T-cell (primary cell): ENCODE measurements around the gene GPD2. TPM values are rescaled to one million over a fixed set of nuclear protein-coding genes. Genes with fewer than 3 reads are reported as not detected.
A peak's percentile ranks its signal among the peaks of the same experiment; 100 is the strongest.

ENCODE experiments used
- ATAC-seq, 4 experiments: fragments of 200-7000 bp in 3 of 4; fragments of 150-1000 bp in 1 of 4; cut with Tn5 transposase; replicated peaks in 1 of 4; 1 replicate in 3 of 4; 2 replicates in 1 of 4; pipeline ENCODE4 v1.10.0; 2021; ENCODE audit warnings: moderate library complexity in 3 of 4, mild to moderate bottlenecking in 2 of 4, moderate number of reproducible peaks in 1 of 4
- CTCF ChIA-PET, 2 donors: fragments of 300-600 bp; sonication (Branson Sonifier 250); formaldehyde crosslinking; loops; one replicate each; lab custom pipeline; 2022; ENCODE audit warnings: antibody characterized with exemption in 2 of 2; lab: Charles Lee
- POLR2A ChIA-PET, 2 donors: fragments of 300-600 bp; sonication (Branson Sonifier 250); formaldehyde crosslinking; loops; one replicate each; lab custom pipeline; 2022; ENCODE audit warnings: antibody characterized with exemption in 2 of 2; lab: Charles Lee
- DNase-seq, 35 experiments: peaks; one replicate each; pipeline versions ENCODE4 v3.0.0 to v3.0.0-alpha.2; 2013 to 2023
- H3K27ac ChIP-seq: one replicate; pipeline ENCODE4 v1.5.1; 2013; ENCODE audit warnings: low read length
- H3K27me3 ChIP-seq, 2 experiments: replicated peaks in 1 of 2; 1 replicate in 1 of 2; 2 replicates in 1 of 2; pipeline versions ENCODE4 v1.6.1 to v1.7.0; 2013; ENCODE audit warnings: low read length in 1 of 2, mixed read lengths in 1 of 2; ENCODE audit not compliant: control insufficient read depth in 2 of 2, insufficient read depth in 2 of 2; ENCODE audit errors: extremely low read depth in 1 of 2
- H3K36me3 ChIP-seq, 2 donors: 1 replicate in 1 of 2; 2 replicates in 1 of 2; pipeline versions ENCODE4 v1.6.1 to v1.7.0; 2013; ENCODE audit warnings: low read length in 1 of 2; ENCODE audit not compliant: control insufficient read depth in 2 of 2, insufficient read depth in 1 of 2; ENCODE audit errors: extremely low read depth in 1 of 2
- H3K4me1 ChIP-seq, 2 experiments: 1 replicate in 1 of 2; 2 replicates in 1 of 2; pipeline versions ENCODE4 v1.6.1 to v1.7.0; 2013; ENCODE audit warnings: low read length in 2 of 2, mixed read lengths in 1 of 2; ENCODE audit not compliant: insufficient read depth in 2 of 2, control insufficient read depth in 1 of 2; ENCODE audit errors: extremely low read depth in 1 of 2
- H3K4me3 ChIP-seq, 2 donors: 1 replicate in 1 of 2; 2 replicates in 1 of 2; pipeline versions ENCODE4 v1.5.1 to v1.7.0; 2013; ENCODE audit warnings: mild to moderate bottlenecking in 2 of 2, low read length in 1 of 2, moderate library complexity in 1 of 2; ENCODE audit not compliant: control insufficient read depth in 1 of 2; ENCODE audit errors: extremely low read depth in 1 of 2
- H3K9me3 ChIP-seq: 2 replicates; pipeline ENCODE4 v1.7.0; 2013
- H3K27ac Mint-ChIP-seq, 2 donors: one replicate each; pipeline ENCODE4 v1.8.0; 2020 to 2021; ENCODE audit warnings: mild to moderate bottlenecking in 2 of 2, mixed read lengths in 2 of 2
- H3K27me3 Mint-ChIP-seq, 2 donors: one replicate each; pipeline ENCODE4 v1.8.0; 2021 to 2022; ENCODE audit warnings: mixed read lengths in 2 of 2
- H3K36me3 Mint-ChIP-seq: one replicate; pipeline ENCODE4 v1.8.0; 2021; ENCODE audit warnings: mixed read lengths
- H3K4me1 Mint-ChIP-seq, 3 donors: one replicate each; pipeline ENCODE4 v1.8.0; 2020 to 2022; ENCODE audit warnings: mixed read lengths in 3 of 3, mild to moderate bottlenecking in 1 of 3
- H3K4me3 Mint-ChIP-seq, 3 donors: one replicate each; pipeline ENCODE4 v1.8.0; 2020 to 2022; ENCODE audit warnings: mild to moderate bottlenecking in 3 of 3, mixed read lengths in 3 of 3, moderate library complexity in 3 of 3
- H3K9me3 Mint-ChIP-seq, 3 donors: one replicate each; pipeline ENCODE4 v1.8.0; 2020 to 2022; ENCODE audit warnings: mixed read lengths in 3 of 3
- WGBS: methylation state at CpG from one replicate; pipeline ENCODE4 v1.1.5; 2013; ENCODE audit warnings: missing lambda C conversion rate; ENCODE audit not compliant: insufficient coverage; 5-methylcytosine and 5-hydroxymethylcytosine counted together
- total RNA-seq, 35 experiments: library from RNA in 6 of 35; stranded (reverse) in 6 of 35; fragments of 120-200 nt in 1 of 35; gene quantifications; one replicate each; pipeline versions ENCODE4 v1.2.1 to v1.2.4 and lab custom pipeline; 2013 to 2026

Gene GPD2
- total RNA-seq, 5 donors from 2014 or later (not counting 1 experiment from before 2014, with no cell fraction given): 9.2 to 12.8 (median 10.5) TPM

GRCh38 chr2:156437931-156438410 is 1.8 kb downstream of the GPD2 start:
- peaks cover 13 to 20% of the 10 kb centered on the region in 2 experiments for H3K4me1 ChIP-seq
- Mint-ChIP-seq H3K9me3 (no peaks in the 10 kb centered on the region), H3K36me3 (peaks cover 3% of the 10 kb centered on the region), H3K27ac (peak overlapping the region in 1 of 2 donors; percentile 34), H3K4me1 (peaks cover 32 to 42% (median 35%) of the 10 kb centered on the region in 3 donors), H3K4me3 (peak overlapping the region; percentile 89 to 97 (median 95)), H3K27me3 (no peaks in the 10 kb centered on the region)
- no peaks in the 10 kb centered on the region for H3K9me3 ChIP-seq
- ChIA-PET POLR2A (interaction anchor here (0.5 to 1.1 kb wide), 2 partner anchors 9 to 95 kb away, joined by 4 to 6 read pairs; no protein-coding TSS in a partner anchor), CTCF (interaction anchor here in 1 of 2 donors (0.6 to 1.0 kb wide), 2 partner anchors 12 to 103 kb away, joined by 3 to 4 read pairs; no protein-coding TSS in a partner anchor)
- WGBS: no CpG with 5 or more reads among the region's 4 CpGs
- no peak overlapping the region for H3K27ac ChIP-seq
- H3K27me3 ChIP-seq: no peaks in the 10 kb centered on the region
- H3K36me3 ChIP-seq: peaks cover 0 to 2% of the 10 kb centered on the region in 2 donors
- no peak overlapping the region for H3K4me3 ChIP-seq
- no peak for ATAC-seq
- DNase-seq: no peak

GRCh38 chr2:156443089-156443488 is 6.9 kb downstream of the GPD2 start:
- Histone ChIP-seq H3K27ac (no peak overlapping the region), H3K4me3 (no peak overlapping the region), H3K4me1 (peaks cover under 1 to 2% of the 10 kb centered on the region in 2 experiments), H3K9me3 (no peaks in the 10 kb centered on the region), H3K36me3 (peaks cover 0 to 2% of the 10 kb centered on the region in 2 donors), H3K27me3 (no peaks in the 10 kb centered on the region)
- H3K27ac Mint-ChIP-seq: no peak overlapping the region
- ChIA-PET POLR2A (no interaction called here), CTCF (no interaction called here)
- no peak overlapping the region for H3K4me3 Mint-ChIP-seq
- no peaks in the 10 kb centered on the region for H3K9me3 Mint-ChIP-seq
- no peak for DNase-seq
- ATAC-seq: no peak
- H3K36me3 Mint-ChIP-seq: peaks cover 12% of the 10 kb centered on the region
- peaks cover 21 to 32% (median 22%) of the 10 kb centered on the region in 3 donors for H3K4me1 Mint-ChIP-seq
- H3K27me3 Mint-ChIP-seq: no peaks in the 10 kb centered on the region

- ChIA-PET POLR2A (interaction anchor here in 1 of 2 donors (0.6 kb wide), 1 partner anchor 292 kb away, joined by 3 read pairs; no protein-coding TSS in a partner anchor), CTCF (interaction anchor here in 1 of 2 donors (0.6 to 0.7 kb wide), 2 partner anchors 15 to 103 kb away, joined by 3 read pairs; no protein-coding TSS in a partner anchor)
- ATAC-seq (no peak), DNase-seq (no peak)
- no peaks in the 10 kb centered on the region for H3K4me1 ChIP-seq
- peaks cover 0 to 2% of the 10 kb centered on the region in 2 donors for H3K36me3 ChIP-seq
- no peaks in the 10 kb centered on the region for H3K9me3 ChIP-seq
- no peak overlapping the region for H3K4me3 Mint-ChIP-seq
- H3K27me3 ChIP-seq: no peaks in the 10 kb centered on the region
- H3K4me3 ChIP-seq: no peak overlapping the region
- no peak overlapping the region for H3K27ac Mint-ChIP-seq
- no peaks in the 10 kb centered on the region for H3K27me3 Mint-ChIP-seq
- 100% methylated on average over 1 of the region's 6 CpGs for WGBS
- H3K9me3 Mint-ChIP-seq: peaks cover 0 to 3% (median 0%) of the 10 kb centered on the region in 3 donors
- no peak overlapping the region for H3K27ac ChIP-seq
- H3K36me3 Mint-ChIP-seq: peaks cover 24% of the 10 kb centered on the region
- H3K4me1 Mint-ChIP-seq: peaks cover 11 to 23% (median 11%) of the 10 kb centered on the region in 3 donors
Observed at GRCh38 chr2:156445296-156446220, 9.4 kb downstream of the GPD2 start.

- Histone ChIP-seq H3K4me3 (no peak overlapping the region), H3K9me3 (no peaks in the 10 kb centered on the region), H3K36me3 (no peaks in the 10 kb centered on the region), H3K4me1 (no peaks in the 10 kb centered on the region), H3K27me3 (no peaks in the 10 kb centered on the region), H3K27ac (no peak overlapping the region)
- peaks cover 0 to 3% (median 3%) of the 10 kb centered on the region in 3 donors for H3K9me3 Mint-ChIP-seq
- H3K27ac Mint-ChIP-seq: no peak overlapping the region
- no peak overlapping the region for H3K4me3 Mint-ChIP-seq
- POLR2A ChIA-PET: no interaction called here
- ATAC-seq (no peak), DNase-seq (no peak)
- CTCF ChIA-PET: interaction anchor here in 1 of 2 donors (1.0 kb wide), 1 partner anchor 112 kb away, joined by 4 read pairs; no protein-coding TSS in a partner anchor
- peaks cover 11 to 26% (median 13%) of the 10 kb centered on the region in 3 donors for H3K4me1 Mint-ChIP-seq
- H3K27me3 Mint-ChIP-seq: no peaks in the 10 kb centered on the region
- peaks cover 25% of the 10 kb centered on the region for H3K36me3 Mint-ChIP-seq
- 100% methylated on average over 1 of the region's 1 CpG for WGBS
Observed at GRCh38 chr2:156447761-156448160, 11.6 kb downstream of the GPD2 start.

GRCh38 chr2:156448766-156449165 is 12.6 kb downstream of the GPD2 start:
- Histone ChIP-seq H3K9me3 (no peaks in the 10 kb centered on the region), H3K4me1 (no peaks in the 10 kb centered on the region), H3K36me3 (no peaks in the 10 kb centered on the region), H3K27ac (no peak overlapping the region), H3K27me3 (no peaks in the 10 kb centered on the region), H3K4me3 (no peak overlapping the region)
- ChIA-PET CTCF (no interaction called here), POLR2A (no interaction called here)
- H3K27ac Mint-ChIP-seq: no peak overlapping the region
- WGBS: no CpG with 5 or more reads among the region's 1 CpG
- peaks cover 12 to 35% (median 21%) of the 10 kb centered on the region in 3 donors for H3K4me1 Mint-ChIP-seq
- peaks cover 0 to 3% (median 3%) of the 10 kb centered on the region in 3 donors for H3K9me3 Mint-ChIP-seq
- DNase-seq: no peak
- no peak overlapping the region for H3K4me3 Mint-ChIP-seq
- no peak for ATAC-seq
- H3K27me3 Mint-ChIP-seq: no peaks in the 10 kb centered on the region
- H3K36me3 Mint-ChIP-seq: peaks cover 35% of the 10 kb centered on the region

- Mint-ChIP-seq H3K27ac (no peak overlapping the region), H3K4me3 (no peak overlapping the region), H3K9me3 (peaks cover 0 to 3% (median 3%) of the 10 kb centered on the region in 3 donors), H3K36me3 (peaks cover 33% of the 10 kb centered on the region), H3K4me1 (peaks cover 15 to 47% (median 41%) of the 10 kb centered on the region in 3 donors), H3K27me3 (no peaks in the 10 kb centered on the region)
- peaks cover 0 to 2% of the 10 kb centered on the region in 2 donors for H3K36me3 ChIP-seq
- H3K4me1 ChIP-seq: no peaks in the 10 kb centered on the region
- DNase-seq (no peak), ATAC-seq (no peak)
- ChIA-PET CTCF (interaction anchor here in 1 of 2 donors (1.1 kb wide), 1 partner anchor 143 kb away, joined by 3 read pairs; no protein-coding TSS in a partner anchor), POLR2A (no interaction called here)
- no peak overlapping the region for H3K4me3 ChIP-seq
- H3K9me3 ChIP-seq: no peaks in the 10 kb centered on the region
- no peaks in the 10 kb centered on the region for H3K27me3 ChIP-seq
- H3K27ac ChIP-seq: no peak overlapping the region
Observed at GRCh38 chr2:156452971-156453370, 16.8 kb downstream of the GPD2 start.
